ENCODE measurements around the gene NTNG2. TPM values are rescaled to one million over a fixed set of nuclear protein-coding genes. Genes with fewer than 3 reads are reported as not detected.

Gene NTNG2
- total RNA-seq, 1 donor from 2014 or later, result 0.98 TPM

DNA sequence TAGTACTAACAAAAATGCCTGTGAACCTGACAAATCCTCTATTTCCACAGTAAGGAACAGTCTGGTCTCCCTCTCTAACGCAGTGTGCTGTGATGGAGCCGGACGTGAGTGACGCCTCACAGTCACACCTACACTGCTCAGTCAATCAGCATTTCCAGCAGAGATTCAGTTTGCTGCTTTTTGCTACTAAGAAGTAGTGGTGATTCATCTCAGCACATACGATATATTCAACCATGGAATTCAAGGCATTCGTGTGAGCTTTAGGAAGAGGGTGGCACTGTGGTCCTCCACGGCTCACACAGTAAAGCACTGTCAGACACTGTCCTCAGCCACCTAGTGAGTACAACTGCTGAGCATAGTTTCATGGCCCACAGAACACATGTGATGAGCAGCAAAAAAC, 122.0 kb downstream of the NTNG2 start:
- H3K36me3 ChIP-seq, result peaks cover 0 to 87% of the 10 kb centered on the region in 2 donors
- intact Hi-C loops (cut with DNase I), result no loop called here
- H3K27ac ChIP-seq, result no peak overlapping the region
- H3K4me1 ChIP-seq, result no peaks in the 10 kb centered on the region
- H3K27me3 ChIP-seq, result no peaks in the 10 kb centered on the region
- no peak for DNase-seq (ENCODE audit: extremely low spot score in 2 of 2)
- H3K4me3 ChIP-seq, result no peak overlapping the region
- TF ChIP-seq POLR2AphosphoS5 (IDR thresholded peaks at IDR 0.05; ENCODE audit: insufficient read depth in 1 of 2, low read depth in 1 of 2), result no peak
- TF ChIP-seq CTCF (IDR thresholded peaks at IDR 0.05), result no peak
- TF ChIP-seq POLR2A (IDR thresholded peaks at IDR 0.05), result no peak
- no peaks in the 10 kb centered on the region for H3K9me3 ChIP-seq

DNA sequence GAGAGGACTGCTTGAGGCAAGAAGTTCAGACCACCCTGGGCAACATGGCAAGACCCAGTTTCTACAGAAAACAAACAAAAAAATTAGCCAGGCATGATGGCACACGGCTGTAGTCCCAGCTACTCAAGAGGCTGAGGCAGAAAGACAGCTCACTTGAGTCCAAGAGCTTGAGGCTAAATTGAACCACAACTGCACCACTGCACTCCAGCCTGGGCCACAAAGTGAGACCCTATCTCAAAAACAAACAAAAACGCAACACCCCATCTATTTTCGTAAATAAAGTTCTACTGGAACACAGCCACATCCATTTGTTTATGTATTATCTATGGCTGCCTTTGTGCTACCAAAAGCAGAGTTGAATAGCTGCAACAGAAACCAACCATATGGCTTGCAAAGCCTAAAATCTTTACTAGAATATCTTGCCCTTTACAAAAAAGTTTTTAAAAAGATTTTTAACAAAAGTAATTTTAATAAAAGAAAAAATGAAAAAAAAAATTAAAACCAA, 125.5 kb downstream of the NTNG2 start:
- TF ChIP-seq POLR2A (IDR thresholded peaks at IDR 0.05) (no peak), POLR2AphosphoS5 (IDR thresholded peaks at IDR 0.05; ENCODE audit: insufficient read depth in 1 of 2, low read depth in 1 of 2) (no peak), CTCF (IDR thresholded peaks at IDR 0.05) (no peak)
- peaks cover 0 to 69% of the 10 kb centered on the region in 2 donors for H3K36me3 ChIP-seq

GRCh38 chr9:132288361-132288760, 126.5 kb downstream of the NTNG2 start:
- Histone ChIP-seq H3K4me3 (no peak overlapping the region), H3K27me3 (no peaks in the 10 kb centered on the region), H3K27ac (no peak overlapping the region), H3K4me1 (no peaks in the 10 kb centered on the region), H3K36me3 (peaks cover 0 to 59% of the 10 kb centered on the region in 2 donors), H3K9me3 (no peaks in the 10 kb centered on the region)
- intact Hi-C loops (cut with DNase I), result no loop called here
- no peak for DNase-seq (ENCODE audit: extremely low spot score in 2 of 2)
- TF ChIP-seq CTCF (IDR thresholded peaks at IDR 0.05) (no peak), POLR2AphosphoS5 (IDR thresholded peaks at IDR 0.05; ENCODE audit: insufficient read depth in 1 of 2, low read depth in 1 of 2) (no peak), POLR2A (IDR thresholded peaks at IDR 0.05) (no peak)

More for the DNA sequence above, 125.5 kb downstream of the NTNG2 start:
- Histone ChIP-seq H3K4me3 (no peak overlapping the region), H3K27ac (no peak overlapping the region), H3K27me3 (no peaks in the 10 kb centered on the region), H3K4me1 (no peaks in the 10 kb centered on the region), H3K9me3 (no peaks in the 10 kb centered on the region)
- no peak for DNase-seq (ENCODE audit: extremely low spot score in 2 of 2)
- intact Hi-C loops (cut with DNase I), result no loop called here

- intact Hi-C loops (cut with DNase I), result no loop called here
- H3K9me3 ChIP-seq, result no peaks in the 10 kb centered on the region
- H3K27me3 ChIP-seq, result no peaks in the 10 kb centered on the region
- no peak overlapping the region for H3K27ac ChIP-seq
- H3K36me3 ChIP-seq, result peaks cover 0 to 54% of the 10 kb centered on the region in 2 donors
- H3K4me3 ChIP-seq, result no peak overlapping the region
- DNase-seq (ENCODE audit: extremely low spot score in 2 of 2), result no peak
- H3K4me1 ChIP-seq, result no peaks in the 10 kb centered on the region
- no peak for TF ChIP-seq POLR2AphosphoS5 (IDR thresholded peaks at IDR 0.05; ENCODE audit: insufficient read depth in 1 of 2, low read depth in 1 of 2)
- TF ChIP-seq POLR2A (IDR thresholded peaks at IDR 0.05), result no peak
- no peak for TF ChIP-seq CTCF (IDR thresholded peaks at IDR 0.05)
Observed at GRCh38 chr9:132288966-132289365, 127.1 kb downstream of the NTNG2 start.

GRCh38 chr9:132293145-132293721, 131.4 kb downstream of the NTNG2 start:
- intact Hi-C loops (cut with DNase I), result no loop called here

More at GRCh38 chr9:132293145-132293721, 131.4 kb downstream of the NTNG2 start:
- Histone ChIP-seq H3K9me3 (no peaks in the 10 kb centered on the region), H3K36me3 (peaks cover 0 to 48% of the 10 kb centered on the region in 2 donors), H3K4me1 (no peaks in the 10 kb centered on the region), H3K27ac (no peak overlapping the region), H3K4me3 (no peak overlapping the region), H3K27me3 (no peaks in the 10 kb centered on the region)
- no peak for TF ChIP-seq CTCF (IDR thresholded peaks at IDR 0.05)
- no peak for TF ChIP-seq POLR2AphosphoS5 (IDR thresholded peaks at IDR 0.05; ENCODE audit: insufficient read depth in 1 of 2, low read depth in 1 of 2)
- no peak for DNase-seq (ENCODE audit: extremely low spot score in 2 of 2)

Measured in vagina (tissue), 2 donors.